ENCODE results near the gene IL27RA. TPM values are rescaled to one million over a fixed set of nuclear protein-coding genes. Genes with fewer than 3 reads are reported as not detected.

The IL27RA gene
- total RNA-seq, 1 experiment from 2014 or later = 14.2 TPM

DNA sequence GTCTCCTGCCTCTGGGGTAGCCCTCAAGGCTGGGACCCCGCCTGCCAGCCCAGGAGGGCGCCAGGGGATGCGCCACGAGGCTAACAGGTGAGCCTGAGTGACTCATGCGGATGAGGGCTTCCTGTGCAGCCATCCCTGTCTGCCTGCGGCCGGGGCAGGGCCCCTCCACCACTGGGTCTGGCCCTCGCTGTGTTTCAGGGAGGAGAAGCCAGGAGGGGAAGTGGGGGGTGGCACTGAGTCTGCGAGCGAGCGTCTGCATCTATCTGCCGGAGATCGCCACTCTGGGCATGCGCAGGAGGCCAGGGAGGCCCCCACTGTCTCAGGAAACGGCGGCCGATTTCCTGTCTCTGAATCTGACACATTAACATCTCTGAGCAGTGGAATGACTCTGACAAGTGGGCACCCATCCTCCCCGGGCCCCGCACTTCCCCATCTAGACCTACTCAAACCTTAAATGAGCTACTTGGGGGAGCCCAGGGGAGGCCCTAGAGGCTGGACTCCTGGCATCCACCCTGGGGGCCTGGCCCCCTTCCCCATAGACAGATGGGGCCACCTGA is 45.1 kb upstream of the IL27RA start:
- H3K27ac ChIP-seq (ENCODE audit: low read length) = no peak overlapping the region
- CTCF ChIA-PET = no interaction called here

DNA sequence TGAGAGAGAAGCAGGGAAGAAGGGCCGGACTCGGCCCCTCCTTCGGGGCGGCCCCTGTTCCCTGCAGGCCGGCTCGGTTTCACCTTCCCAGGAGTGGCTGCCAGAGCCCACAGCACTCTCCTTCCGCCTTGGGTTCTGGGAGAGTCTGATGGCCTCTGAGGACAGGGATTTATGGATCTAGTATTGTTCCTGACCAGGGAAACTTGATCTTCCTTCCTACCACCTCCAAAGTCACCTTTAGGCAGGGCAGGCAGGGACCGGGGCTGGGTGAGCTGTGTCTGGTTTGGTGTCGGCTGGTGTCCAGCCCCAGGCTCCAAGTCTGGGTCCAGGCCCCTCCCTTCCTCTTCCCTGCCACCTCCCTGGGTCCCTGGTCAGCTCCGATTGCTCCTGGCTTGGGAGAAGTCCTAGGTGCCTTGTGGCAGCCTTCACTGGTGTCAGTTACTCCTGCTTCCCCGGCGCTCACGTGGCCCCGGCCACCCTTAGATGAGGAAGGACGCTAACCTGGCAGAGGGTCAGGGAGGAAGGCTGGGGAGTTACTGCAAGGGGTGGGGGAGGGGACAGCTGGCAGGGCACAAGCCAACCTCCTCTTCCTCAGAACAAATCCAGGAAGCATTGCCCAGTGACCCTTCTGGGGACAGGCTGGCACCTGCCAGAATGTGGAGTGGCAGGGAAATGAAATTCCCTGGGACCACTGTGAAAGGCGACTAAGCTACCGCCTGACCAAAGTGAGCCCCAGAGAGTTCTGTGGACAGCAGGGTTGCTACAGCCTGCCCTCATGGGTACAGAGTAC is 44.3 kb upstream of the IL27RA start:
- H2AFZ ChIP-seq (ENCODE audit: low read length) = no peak overlapping the region
- TF ChIP-seq, protein P1, sequence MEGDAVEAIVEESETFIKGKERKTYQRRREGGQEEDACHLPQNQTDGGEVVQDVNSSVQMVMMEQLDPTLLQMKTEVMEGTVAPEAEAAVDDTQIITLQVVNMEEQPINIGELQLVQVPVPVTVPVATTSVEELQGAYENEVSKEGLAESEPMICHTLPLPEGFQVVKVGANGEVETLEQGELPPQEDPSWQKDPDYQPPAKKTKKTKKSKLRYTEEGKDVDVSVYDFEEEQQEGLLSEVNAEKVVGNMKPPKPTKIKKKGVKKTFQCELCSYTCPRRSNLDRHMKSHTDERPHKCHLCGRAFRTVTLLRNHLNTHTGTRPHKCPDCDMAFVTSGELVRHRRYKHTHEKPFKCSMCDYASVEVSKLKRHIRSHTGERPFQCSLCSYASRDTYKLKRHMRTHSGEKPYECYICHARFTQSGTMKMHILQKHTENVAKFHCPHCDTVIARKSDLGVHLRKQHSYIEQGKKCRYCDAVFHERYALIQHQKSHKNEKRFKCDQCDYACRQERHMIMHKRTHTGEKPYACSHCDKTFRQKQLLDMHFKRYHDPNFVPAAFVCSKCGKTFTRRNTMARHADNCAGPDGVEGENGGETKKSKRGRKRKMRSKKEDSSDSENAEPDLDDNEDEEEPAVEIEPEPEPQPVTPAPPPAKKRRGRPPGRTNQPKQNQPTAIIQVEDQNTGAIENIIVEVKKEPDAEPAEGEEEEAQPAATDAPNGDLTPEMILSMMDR (conservative IDR thresholded peaks at IDR 0.05; ENCODE audit: low read depth, low read length) = no peak
- no peak for TF ChIP-seq EZH2 (IDR thresholded peaks at IDR 0.05; ENCODE audit: low read length, unreplicated experiment)
- no peak for TF ChIP-seq EZH2phosphoT487 (IDR thresholded peaks at IDR 0.05; ENCODE audit: borderline replicate concordance, low read length)
- H3K4me1 ChIP-seq (ENCODE audit: insufficient read depth, low read length) = no peaks in the 10 kb centered on the region
- no peaks in the 10 kb centered on the region for H4K20me1 ChIP-seq (ENCODE audit: low read length)
- no TSS peak for BruUV-seq (replicated peaks)
- H3K36me3 ChIP-seq (ENCODE audit: low read depth, low read length) = peaks cover 3% of the 10 kb centered on the region; the same call in 1 of the 2 replicates
- no peaks in the 10 kb centered on the region for H3K27me3 ChIP-seq (ENCODE audit: low read length)
- H3K4me3 ChIP-seq (ENCODE audit: low read length) = no peak overlapping the region
- H3K9me3 ChIP-seq (ENCODE audit: low read length) = no peaks in the 10 kb centered on the region
- no peak overlapping the region for H3K27ac ChIP-seq (ENCODE audit: low read length)
- ChIA-PET CTCF (no interaction called here), POLR2A (ENCODE audit: unreplicated experiment) (no interaction called here)
- H3K4me2 ChIP-seq (ENCODE audit: low read length) = no peak overlapping the region
- DNase-seq = no peak
- intact Hi-C loops (cut with micrococcal nuclease) = no loop called here
- no peak overlapping the region for H3K9ac ChIP-seq (ENCODE audit: low read length)
- no peaks in the 10 kb centered on the region for H3F3A ChIP-seq (ENCODE audit: low read length, unreplicated experiment)
- no peaks in the 10 kb centered on the region for H3K79me2 ChIP-seq (ENCODE audit: low read length)
- H3K9me2 ChIP-seq (replicated peaks; ENCODE audit: low read length) = no peaks in the 10 kb centered on the region
- no peak for ATAC-seq

More for the DNA sequence above, 45.1 kb upstream of the IL27RA start:
- BruUV-seq (replicated peaks) = no TSS peak
- ATAC-seq (peak; percentile 16; the same call in 1 of the 2 replicates), DNase-seq (no peak)
- H4K20me1 ChIP-seq (ENCODE audit: low read length) = no peaks in the 10 kb centered on the region
- H3K9ac ChIP-seq (ENCODE audit: low read length) = no peak overlapping the region
- no peaks in the 10 kb centered on the region for H3K27me3 ChIP-seq (ENCODE audit: low read length)
- H3K4me3 ChIP-seq (ENCODE audit: low read length) = no peak overlapping the region
- H3K9me3 ChIP-seq (ENCODE audit: low read length) = no peaks in the 10 kb centered on the region
- H3K36me3 ChIP-seq (ENCODE audit: low read depth, low read length) = no peaks in the 10 kb centered on the region; the same call in 1 of the 2 replicates
- H3K4me1 ChIP-seq (ENCODE audit: insufficient read depth, low read length) = no peaks in the 10 kb centered on the region
- no peaks in the 10 kb centered on the region for H3K79me2 ChIP-seq (ENCODE audit: low read length)
- H3F3A ChIP-seq (ENCODE audit: low read length, unreplicated experiment) = no peaks in the 10 kb centered on the region
- intact Hi-C loops (cut with micrococcal nuclease) = no loop called here
- H2AFZ ChIP-seq (ENCODE audit: low read length) = no peak overlapping the region
- no peak overlapping the region for H3K4me2 ChIP-seq (ENCODE audit: low read length)
- POLR2A ChIA-PET (ENCODE audit: unreplicated experiment) = no interaction called here
- TF ChIP-seq, protein P1 (conservative IDR thresholded peaks at IDR 0.05; ENCODE audit: low read depth, low read length) = no peak
- TF ChIP-seq EZH2 (IDR thresholded peaks at IDR 0.05; ENCODE audit: low read length, unreplicated experiment) = no peak
- TF ChIP-seq EZH2phosphoT487 (IDR thresholded peaks at IDR 0.05; ENCODE audit: borderline replicate concordance, low read length) = no peak
- H3K9me2 ChIP-seq (replicated peaks; ENCODE audit: low read length) = no peaks in the 10 kb centered on the region

DNA sequence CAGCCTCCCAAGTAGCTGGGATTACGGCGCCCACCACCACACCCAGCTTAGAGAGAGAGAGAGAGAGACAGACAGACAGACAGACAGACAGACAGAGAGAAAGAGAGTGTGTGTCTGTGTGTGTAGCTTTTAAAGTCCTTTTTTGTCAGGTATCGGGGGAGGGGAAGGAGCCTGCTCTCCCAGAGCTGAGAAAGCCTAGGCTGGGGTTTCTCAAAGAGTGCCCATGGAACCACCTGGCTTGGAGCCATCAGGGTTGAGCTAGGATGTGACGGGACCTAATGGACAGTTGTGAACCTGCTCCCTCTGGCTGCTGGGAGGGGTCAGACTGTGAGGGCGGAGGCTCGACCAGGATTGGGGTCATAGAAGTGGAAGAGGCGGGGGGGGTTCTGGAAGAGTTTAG is 42.1 kb upstream of the IL27RA start:
- intact Hi-C loops (cut with micrococcal nuclease) = no loop called here
- TF ChIP-seq, protein P1 (conservative IDR thresholded peaks at IDR 0.05; ENCODE audit: low read depth, low read length) = no peak
- TF ChIP-seq EZH2phosphoT487 (IDR thresholded peaks at IDR 0.05; ENCODE audit: borderline replicate concordance, low read length) (no peak), EZH2 (IDR thresholded peaks at IDR 0.05; ENCODE audit: low read length, unreplicated experiment) (no peak)
- POLR2A ChIA-PET (ENCODE audit: unreplicated experiment) = no interaction called here
- Histone ChIP-seq H3K4me3 (ENCODE audit: low read length) (no peak overlapping the region), H3K27ac (ENCODE audit: low read length) (no peak overlapping the region), H3K9me3 (ENCODE audit: low read length) (no peaks in the 10 kb centered on the region), H3K9me2 (replicated peaks; ENCODE audit: low read length) (no peaks in the 10 kb centered on the region), H3K36me3 (ENCODE audit: low read depth, low read length) (peaks cover 3% of the 10 kb centered on the region; the same call in 1 of the 2 replicates), H3K4me1 (ENCODE audit: insufficient read depth, low read length) (no peaks in the 10 kb centered on the region), H3F3A (ENCODE audit: low read length, unreplicated experiment) (no peaks in the 10 kb centered on the region), H3K79me2 (ENCODE audit: low read length) (no peaks in the 10 kb centered on the region), H3K9ac (ENCODE audit: low read length) (no peak overlapping the region), H4K20me1 (ENCODE audit: low read length) (no peaks in the 10 kb centered on the region), H3K4me2 (ENCODE audit: low read length) (no peak overlapping the region), H2AFZ (ENCODE audit: low read length) (no peak overlapping the region), H3K27me3 (ENCODE audit: low read length) (no peaks in the 10 kb centered on the region)
- CTCF ChIA-PET = no interaction called here
- DNase-seq (no peak), ATAC-seq (no peak)
- BruUV-seq (replicated peaks) = no TSS peak
